Kidney (tissue), 14 donors: ENCODE results near the gene CFAP210. TPM values are rescaled to one million over a fixed set of nuclear protein-coding genes. Genes with fewer than 3 reads are reported as not detected.

Experiments
- DNase-seq, 5 donors: peaks; one replicate each; pipeline ENCODE4 v3.0.0-alpha.2; 2013 to 2020
- FAIRE-seq: peaks from 2 replicates; lab custom pipeline; 2012; peaks lifted over from hg19 to GRCh38; lab: Jason Lieb, UNC
- H3K27ac ChIP-seq, 2 donors: one replicate each; pipeline ENCODE4 v1.7.0; 2013; ENCODE audit warnings: low read depth in 2 of 2, low read length in 2 of 2, inconsistent platforms in 1 of 2
- H3K27me3 ChIP-seq: one replicate; pipeline ENCODE4 v1.7.1; 2013; ENCODE audit warnings: low read length, inconsistent platforms; ENCODE audit not compliant: control insufficient read depth, insufficient read depth
- H3K36me3 ChIP-seq, 3 donors: one replicate each; pipeline versions ENCODE4 v1.7.0 to v1.7.1; 2013; ENCODE audit warnings: low read length in 3 of 3, control low read depth in 1 of 3, inconsistent platforms in 1 of 3; ENCODE audit not compliant: insufficient read depth in 3 of 3, control insufficient read depth in 2 of 3
- H3K4me1 ChIP-seq, 3 donors: one replicate each; pipeline versions ENCODE4 v1.7.0 to v1.7.1; 2013; ENCODE audit warnings: low read length in 3 of 3, inconsistent platforms in 1 of 3, low read depth in 1 of 3; ENCODE audit not compliant: control insufficient read depth in 2 of 3, insufficient read depth in 2 of 3
- H3K4me3 ChIP-seq, 3 donors: one replicate each; pipeline versions ENCODE4 v1.7.0 to v1.8.1; 2013; ENCODE audit warnings: low read length in 3 of 3, control low read depth in 1 of 3, inconsistent platforms in 1 of 3
- H3K9ac ChIP-seq, 3 donors: one replicate each; pipeline versions ENCODE4 v1.7.0 to v1.7.1; 2013; ENCODE audit warnings: low read length in 3 of 3, control low read depth in 1 of 3, inconsistent platforms in 1 of 3
- H3K9me3 ChIP-seq, 3 donors: one replicate each; pipeline versions ENCODE4 v1.7.0 to v1.7.1; 2013; ENCODE audit warnings: low read length in 3 of 3, control low read depth in 1 of 3, inconsistent platforms in 1 of 3; ENCODE audit not compliant: control insufficient read depth in 2 of 3, insufficient read depth in 1 of 3
- CTCF ChIP-seq: IDR thresholded peaks from 3 replicates; pipeline ENCODE4 v1.5.1; 2012; ENCODE audit warnings: mild to moderate bottlenecking, moderate library complexity, borderline replicate concordance; ENCODE audit not compliant: insufficient read depth; ENCODE audit errors: extremely low read depth
- intact Hi-C: fragments of 100-400 bp; cut with DNase I; formaldehyde crosslinking; loops from one replicate; pipeline ENCODE4 v1.11.1; 2022
- polyA plus RNA-seq: library from polyadenylated mRNA; stranded (reverse); fragments of 350-450 nt; fragmentation: Illumina TruSeq; extraction: RNeasy Lipid Tissue Mini Kit (QIAGEN cat#74804); gene quantifications from one replicate; pipeline ENCODE4 v1.2.3, GENCODE V29; 2014; ENCODE audit warnings: low read depth, low replicate concordance; ENCODE audit not compliant: insufficient read depth
- total RNA-seq: library from RNA; stranded (reverse); fragmentation: NEBNext Ultra II Directional; extraction: Animal tissue kit (Norgen Biotek cat#: 25700); gene quantifications from one replicate; pipeline ENCODE4 v1.2.1, GENCODE V29; 2021
- donor health status: control.
- donor health status: control.
- donor health status: control.
- donor health status: control.
- donor health status: control.
- donor health status: DM: yes; HTN: yes; CAD: no.
- donor health status: Normal renal cell carcinoma (clear cell type).

The CFAP210 gene
- total and polyA plus RNA-seq, 2 donors from 2014 or later = 0.60 to 0.65 TPM

GRCh38 chr2:169662744-169663143 is 31.5 kb downstream of the CFAP210 start:
- no peak for TF ChIP-seq CTCF
- no peak for FAIRE-seq
- intact Hi-C loops = no loop called here

GRCh38 chr2:169661265-169661664 is 32.9 kb downstream of the CFAP210 start:
- peak in 1 of 5 donors; percentile 4 for DNase-seq
- intact Hi-C loops = no loop called here

More at GRCh38 chr2:169662744-169663143, 31.5 kb downstream of the CFAP210 start:
- no peak for DNase-seq
- H3K4me1 ChIP-seq = no peaks in the 10 kb centered on the region
- H3K36me3 ChIP-seq = no peaks in the 10 kb centered on the region
- no peak overlapping the region for H3K4me3 ChIP-seq
- H3K27me3 ChIP-seq = no peaks in the 10 kb centered on the region
- H3K9ac ChIP-seq = no peak overlapping the region
- no peaks in the 10 kb centered on the region for H3K9me3 ChIP-seq
- no peak overlapping the region for H3K27ac ChIP-seq

GRCh38 chr2:169659320-169659719 is 34.9 kb downstream of the CFAP210 start:
- no peak overlapping the region for H3K9ac ChIP-seq
- TF ChIP-seq CTCF = no peak
- H3K27ac ChIP-seq = no peak overlapping the region
- no peak overlapping the region for H3K4me3 ChIP-seq
- no peaks in the 10 kb centered on the region for H3K27me3 ChIP-seq
- FAIRE-seq = no peak
- no peak for DNase-seq
- intact Hi-C loops = no loop called here
- no peaks in the 10 kb centered on the region for H3K4me1 ChIP-seq
- H3K36me3 ChIP-seq = no peaks in the 10 kb centered on the region
- H3K9me3 ChIP-seq = no peaks in the 10 kb centered on the region

More at GRCh38 chr2:169661265-169661664, 32.9 kb downstream of the CFAP210 start:
- Histone ChIP-seq H3K36me3 (no peaks in the 10 kb centered on the region), H3K4me1 (no peaks in the 10 kb centered on the region), H3K9me3 (no peaks in the 10 kb centered on the region), H3K27me3 (no peaks in the 10 kb centered on the region), H3K4me3 (no peak overlapping the region), H3K9ac (no peak overlapping the region), H3K27ac (no peak overlapping the region)
- no peak for TF ChIP-seq CTCF
- FAIRE-seq = no peak

- intact Hi-C loops = no loop called here
- no peak overlapping the region for H3K4me3 ChIP-seq
- H3K27me3 ChIP-seq = no peaks in the 10 kb centered on the region
- FAIRE-seq = no peak
- TF ChIP-seq CTCF = no peak
- no peaks in the 10 kb centered on the region for H3K4me1 ChIP-seq
- H3K9ac ChIP-seq = no peak overlapping the region
- H3K27ac ChIP-seq = no peak overlapping the region
- H3K36me3 ChIP-seq = no peaks in the 10 kb centered on the region
- H3K9me3 ChIP-seq = no peaks in the 10 kb centered on the region
- no peak for DNase-seq
Observed at GRCh38 chr2:169658877-169659276, 35.3 kb downstream of the CFAP210 start.
